PC-3 (cell line): ENCODE data around the gene KCNE5.

Experiments
- EZH2phosphoT487 ChIP-seq: fragments of 300-600 bp; sonication (generic); IDR thresholded peaks from 2 replicates; pipeline ENCODE4 v1.6.1; 2018; ENCODE audit warnings: mild to moderate bottlenecking, antibody characterized with exemption, low read length, borderline replicate concordance
- TF ChIP-seq, protein P1 (sequence below): fragments of 300-600 bp; sonication (generic); conservative IDR thresholded peaks from 2 replicates; pipeline ENCODE4 v1.5.1; 2017; ENCODE audit warnings: antibody characterized with exemption, low read depth, mild to moderate bottlenecking, low read length

DNA sequence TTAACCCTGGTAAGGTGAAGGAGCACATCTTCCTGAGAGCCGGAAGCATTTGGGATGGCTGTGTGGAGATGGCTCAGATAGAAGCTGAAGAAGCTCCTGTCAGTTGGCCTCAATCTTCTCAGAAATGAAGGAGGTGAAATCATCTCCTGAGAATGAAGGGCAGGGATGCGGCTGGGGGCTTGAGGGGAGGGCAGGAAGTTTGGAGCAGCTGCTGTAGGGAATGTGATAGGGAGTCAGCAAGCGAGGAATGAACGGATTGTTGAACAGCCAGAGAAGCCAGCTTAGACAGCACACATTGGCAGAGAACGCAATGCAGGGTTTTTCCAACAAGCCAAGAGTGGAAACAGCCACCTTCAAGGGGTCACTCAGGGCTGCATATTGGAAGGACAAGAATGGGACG, 10.0 kb downstream of the KCNE5 start:
- no peak for TF ChIP-seq EZH2phosphoT487
- TF ChIP-seq, protein P1, sequence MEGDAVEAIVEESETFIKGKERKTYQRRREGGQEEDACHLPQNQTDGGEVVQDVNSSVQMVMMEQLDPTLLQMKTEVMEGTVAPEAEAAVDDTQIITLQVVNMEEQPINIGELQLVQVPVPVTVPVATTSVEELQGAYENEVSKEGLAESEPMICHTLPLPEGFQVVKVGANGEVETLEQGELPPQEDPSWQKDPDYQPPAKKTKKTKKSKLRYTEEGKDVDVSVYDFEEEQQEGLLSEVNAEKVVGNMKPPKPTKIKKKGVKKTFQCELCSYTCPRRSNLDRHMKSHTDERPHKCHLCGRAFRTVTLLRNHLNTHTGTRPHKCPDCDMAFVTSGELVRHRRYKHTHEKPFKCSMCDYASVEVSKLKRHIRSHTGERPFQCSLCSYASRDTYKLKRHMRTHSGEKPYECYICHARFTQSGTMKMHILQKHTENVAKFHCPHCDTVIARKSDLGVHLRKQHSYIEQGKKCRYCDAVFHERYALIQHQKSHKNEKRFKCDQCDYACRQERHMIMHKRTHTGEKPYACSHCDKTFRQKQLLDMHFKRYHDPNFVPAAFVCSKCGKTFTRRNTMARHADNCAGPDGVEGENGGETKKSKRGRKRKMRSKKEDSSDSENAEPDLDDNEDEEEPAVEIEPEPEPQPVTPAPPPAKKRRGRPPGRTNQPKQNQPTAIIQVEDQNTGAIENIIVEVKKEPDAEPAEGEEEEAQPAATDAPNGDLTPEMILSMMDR, result no peak
